GM12878 (cell line): ENCODE measurements around the gene TRIM37. TPM values are rescaled to one million over a fixed set of nuclear protein-coding genes. Genes with fewer than 3 reads are reported as not detected.

Source experiments
- ATAC-seq: fragments of 200-7000 bp; cut with Tn5 transposase; 3 replicates; pipeline ENCODE4 v1.9.1; 2020; ENCODE audit warnings: mild to moderate bottlenecking, moderate library complexity
- BruUV-seq: library from RNA; stranded (reverse); fragments of 400-500 nt; replicated peaks from 2 replicates; lab custom pipeline; 2021; lab: Mats Ljungman, UMichigan
- CTCF ChIA-PET: fragments of 300-600 bp; sonication (Branson Sonifier 250); formaldehyde crosslinking; extraction: SDS; loops from one replicate; lab custom pipeline; 2021; ENCODE audit warnings: inconsistent platforms; lab: Yijun Ruan, JAX
- POLR2A ChIA-PET: fragments of 350-600 bp; formaldehyde crosslinking; extraction: SDS; loops from one replicate; lab custom pipeline; 2021; ENCODE audit warnings: inconsistent platforms; lab: Charles Lee
- RAD21 ChIA-PET: fragments of 300-600 bp; sonication (Branson Sonifier 250); formaldehyde crosslinking; loops from one replicate; lab custom pipeline; 2023; ENCODE audit warnings: antibody characterized with exemption; ENCODE audit not compliant: unreplicated experiment; lab: Charles Lee
- SMC1A ChIA-PET: fragments of 300-600 bp; sonication (Branson Sonifier 250); formaldehyde crosslinking; loops from one replicate; lab custom pipeline; 2023; ENCODE audit not compliant: unreplicated experiment, uncharacterized antibody; lab: Charles Lee
- DNase-seq: peaks from one replicate; pipeline ENCODE4 v3.0.0-alpha.2; 2011; ENCODE audit warnings: low read depth, low spot score
- FAIRE-seq: peaks from 3 replicates; lab custom pipeline; 2011; peaks lifted over from hg19 to GRCh38; lab: Jason Lieb, UNC
- H2AFZ ChIP-seq: 2 replicates; pipeline ENCODE4 v1.6.0; 2011; ENCODE audit warnings: low read depth, low read length, control low read depth; ENCODE audit not compliant: control insufficient read depth
- H3K27ac ChIP-seq: 2 replicates; pipeline ENCODE4 v1.5.1; 2011; ENCODE audit warnings: control low read depth; ENCODE audit not compliant: control insufficient read depth, insufficient read depth
- H3K27me3 ChIP-seq, 2 experiments: replicated peaks in 1 of 2; 2 replicates each; pipeline versions ENCODE4 v1.6.0 to v1.6.1; 2011; ENCODE audit warnings: low read length in 1 of 2; ENCODE audit not compliant: control insufficient read depth in 2 of 2, insufficient read depth in 2 of 2
- H3K36me3 ChIP-seq, 2 experiments: 2 replicates each; pipeline ENCODE4 v1.5.1; 2011; ENCODE audit warnings: low read length in 1 of 2; ENCODE audit not compliant: control insufficient read depth in 2 of 2, insufficient read depth in 2 of 2
- H3K4me1 ChIP-seq: 2 replicates; pipeline ENCODE4 v1.6.1; 2011; ENCODE audit warnings: mild to moderate bottlenecking, low read length, moderate library complexity, mixed read lengths; ENCODE audit not compliant: control insufficient read depth, insufficient read depth
- H3K4me2 ChIP-seq: 2 replicates; pipeline ENCODE4 v1.6.0; 2011; ENCODE audit warnings: control low read depth; ENCODE audit not compliant: control insufficient read depth, insufficient read depth
- H3K4me3 ChIP-seq: fragments of 200-600 bp; sonication (generic); 2 replicates; pipeline ENCODE4 v1.5.1; 2016
- H3K79me2 ChIP-seq: 2 replicates; pipeline ENCODE4 v1.6.0; 2011; ENCODE audit warnings: low read length; ENCODE audit not compliant: control insufficient read depth, insufficient read depth
- H3K9ac ChIP-seq: 2 replicates; pipeline ENCODE4 v1.8.0; 2011; ENCODE audit warnings: low read length, control low read depth, mixed read lengths; ENCODE audit not compliant: control insufficient read depth, insufficient read depth
- H3K9me3 ChIP-seq: replicated peaks from 3 replicates; pipeline ENCODE4 v1.5.1; 2011; ENCODE audit warnings: mild to moderate bottlenecking, low read length; ENCODE audit not compliant: control insufficient read depth, insufficient read depth
- H4K20me1 ChIP-seq: 2 replicates; pipeline ENCODE4 v1.6.0; 2011; ENCODE audit not compliant: control insufficient read depth, insufficient read depth
- BCL11A ChIP-seq: IDR thresholded peaks from 2 replicates; pipeline ENCODE4 v1.6.1; 2011; ENCODE audit warnings: low read depth, low read length
- CBFB ChIP-seq: IDR thresholded peaks from 2 replicates; pipeline ENCODE4 v1.6.1; 2016; ENCODE audit warnings: antibody characterized with exemption, low read depth
- CTCF ChIP-seq, 3 experiments: IDR thresholded peaks in 2 of 3; conservative IDR thresholded peaks in 1 of 3; 2 replicates each; pipeline ENCODE4 v1.5.1; 2011; ENCODE audit warnings: low read depth in 3 of 3, low read length in 3 of 3, mild to moderate bottlenecking in 3 of 3, control low read depth in 2 of 3, moderate library complexity in 2 of 3, inconsistent platforms in 1 of 3, mixed read lengths in 1 of 3; ENCODE audit not compliant: control insufficient read depth in 2 of 3, insufficient read depth in 1 of 3; ENCODE audit errors: extremely low read depth in 1 of 3
- DPF2 ChIP-seq: fragments of 450-650 bp; IDR thresholded peaks from 2 replicates; pipeline ENCODE4 v1.6.1; 2017; ENCODE audit warnings: mild to moderate bottlenecking
- E4F1 ChIP-seq: fragments of 450-650 bp; IDR thresholded peaks from 2 replicates; pipeline ENCODE4 v1.6.1; 2018; ENCODE audit warnings: borderline replicate concordance, mild to moderate bottlenecking; ENCODE audit not compliant: partially characterized antibody
- ETV6 ChIP-seq, 2 experiments: fragments of 450-650 bp in 1 of 2; IDR thresholded peaks in 1 of 2; conservative IDR thresholded peaks in 1 of 2; 2 replicates each; pipeline ENCODE4 v1.6.1; 2014; ENCODE audit warnings: antibody characterized with exemption in 1 of 2, borderline replicate concordance in 1 of 2, low read depth in 1 of 2, mild to moderate bottlenecking in 1 of 2, moderate library complexity in 1 of 2
- EZH2 ChIP-seq: IDR thresholded peaks from 2 replicates; pipeline ENCODE4 v1.6.1; 2012; ENCODE audit warnings: low read depth, mild to moderate bottlenecking, control low read depth, inconsistent platforms, low read length, borderline replicate concordance; ENCODE audit not compliant: control insufficient read depth
- HCFC1 ChIP-seq: fragments of 150-350 bp; IDR thresholded peaks from 2 replicates; pipeline ENCODE4 v1.6.1; 2014; ENCODE audit warnings: low read length
- IKZF2 ChIP-seq, 2 experiments: fragments of 450-650 bp; IDR thresholded peaks; 2 replicates each; pipeline ENCODE4 v1.6.1; 2017; ENCODE audit warnings: mild to moderate bottlenecking in 2 of 2, moderate library complexity in 2 of 2
- NFXL1 ChIP-seq: fragments of 450-650 bp; IDR thresholded peaks from 2 replicates; pipeline ENCODE4 v1.6.1; 2017; ENCODE audit warnings: antibody characterized with exemption, mild to moderate bottlenecking, borderline replicate concordance
- RBBP5 ChIP-seq: fragments of 200-600 bp; sonication (generic); conservative IDR thresholded peaks from 2 replicates; pipeline ENCODE4 v1.6.1; 2016
- ZNF217 ChIP-seq: fragments of 450-650 bp; IDR thresholded peaks from 2 replicates; pipeline ENCODE4 v1.6.1; 2017; ENCODE audit warnings: antibody characterized with exemption, mild to moderate bottlenecking
- ZNF384 ChIP-seq: IDR thresholded peaks from 2 replicates; pipeline ENCODE4 v1.6.1; 2012; ENCODE audit warnings: low read depth, mild to moderate bottlenecking, low read length, improper control_type of control experiment, borderline replicate concordance
- ZNF687 ChIP-seq: fragments of 450-650 bp; IDR thresholded peaks from 2 replicates; pipeline ENCODE4 v1.6.1; 2017; ENCODE audit warnings: mild to moderate bottlenecking, moderate library complexity
- WGBS: methylation state at CpG from one replicate; pipeline ENCODE4 v1.1.6; 2016; ENCODE audit warnings: low lambda C conversion rate; ENCODE audit not compliant: insufficient replicate concordance, insufficient coverage; ENCODE audit errors: missing lambda C conversion rate; 5-methylcytosine and 5-hydroxymethylcytosine counted together
- in situ Hi-C: fragments of 300-500 bp; cut with MboI; formaldehyde crosslinking; loops from 9 replicates; pipeline ENCODE4 v1.14.3; 2018; ENCODE audit warnings: mixed read lengths
- intact Hi-C: fragments of 100-400 bp; cut with micrococcal nuclease; formaldehyde crosslinking; loops from one replicate; pipeline ENCODE4 v1.14.2; 2022; ENCODE audit not compliant: unreplicated experiment
- polyA plus RNA-seq, 11 experiments: library from polyadenylated mRNA; depleted of rRNA in 4 of 11; unstranded in 6 of 11; stranded (reverse) in 5 of 11; fragments of >200 nt; fragmentation: Nextera tagmentation in 4 of 11; fragmentation: Illumina TruSeq in 1 of 11; extraction: Ambion mirVana in 4 of 11; extraction: Trizol in 1 of 11; gene quantifications; 1 replicate in 1 of 11; 2 replicates in 10 of 11; pipeline versions ENCODE4 v1.2.1 to v1.2.3, GENCODE V29; 2011 to 2016; ENCODE audit warnings: inconsistent platforms in 2 of 11, missing spikeins in 2 of 11, low read depth in 1 of 11
- total RNA-seq, 4 experiments: library from RNA; depleted of rRNA in 3 of 4; stranded (reverse); fragments of >200 nt in 3 of 4; fragmentation: Illumina TruSeq in 1 of 4; extraction: Trizol in 1 of 4; gene quantifications; 2 replicates each; pipeline versions ENCODE4 v1.2.1 to v1.2.3, GENCODE V29; 2013 to 2021

Gene TRIM37
- total and polyA plus RNA-seq, 10 of the 15 experiments (the other 5 are each of a cell fraction or from before 2014, with no cell fraction given), result 4.8 to 20.6 (median 18.1) TPM

GRCh38 chr17:58991718-58992331 lies 114.9 kb downstream of the TRIM37 start:
- H3K4me3 ChIP-seq, result no peak overlapping the region
- 3% methylated on average over 4 of the region's 4 CpGs for WGBS
- peaks cover 0 to 2% of the 10 kb centered on the region in 2 experiments; a peak in 2 of 4 replicates for H3K36me3 ChIP-seq
- ATAC-seq (peak; percentile 96), DNase-seq (peak; percentile 39), FAIRE-seq (no peak)
- no peaks in the 10 kb centered on the region for H4K20me1 ChIP-seq
- no peak overlapping the region; the same call in 1 of the 2 replicates for H3K9ac ChIP-seq
- no peaks in the 10 kb centered on the region for H3K27me3 ChIP-seq
- SMC1A ChIA-PET, result interaction anchor here (1.0 to 5.7 kb wide), 9 partner anchors 10 to 413 kb away, joined by 3 to 28 read pairs (median 4); no protein-coding TSS in a partner anchor
- RAD21 ChIA-PET, result interaction anchor here (0.8 to 4.6 kb wide), 7 partner anchors 11 to 473 kb away, joined by 3 to 30 read pairs (median 4); no protein-coding TSS in a partner anchor
- CTCF ChIA-PET, result interaction anchor here (0.6 to 3.3 kb wide), 5 partner anchors 11 to 28 kb away, joined by 3 to 12 read pairs (median 3); no protein-coding TSS in a partner anchor
- H3K4me2 ChIP-seq, result peak overlapping the region; percentile 59
- POLR2A ChIA-PET, result interaction anchor here (1.0 to 1.4 kb wide), 2 partner anchors 9 to 22 kb away, joined by 3 to 4 read pairs; no protein-coding TSS in a partner anchor
- no peaks in the 10 kb centered on the region for H3K79me2 ChIP-seq
- no peak overlapping the region for H3K27ac ChIP-seq
- intact Hi-C loops, result no loop called here
- BruUV-seq, result no TSS peak
- H3K9me3 ChIP-seq, result no peaks in the 10 kb centered on the region
- peak overlapping the region; percentile 58 for H2AFZ ChIP-seq
- in situ Hi-C loops, result no loop called here
- H3K4me1 ChIP-seq, result peaks cover 6% of the 10 kb centered on the region
- no peak for TF ChIP-seq CBFB
- TF ChIP-seq HCFC1, result no peak
- no peak for TF ChIP-seq E4F1
- peak; percentile 50; the same call in 1 of the 2 replicates for TF ChIP-seq ZNF217
- peak in 1 of 2 experiments; percentile 46; a peak in 1 of 4 replicates for TF ChIP-seq ETV6 (conservative IDR thresholded peaks at IDR 0.05 in 1 of 2, IDR thresholded peaks at IDR 0.05 in 1 of 2; ENCODE audit: borderline replicate concordance in 1 of 2, low read depth in 1 of 2)
- TF ChIP-seq IKZF2 (IDR thresholded peaks at IDR 0.05), result peak; percentile 66 to 74; a peak in 3 of 4 replicates
- no peak for TF ChIP-seq EZH2
- no peak for TF ChIP-seq RBBP5
- TF ChIP-seq ZNF384, result no peak
- no peak for TF ChIP-seq BCL11A
- TF ChIP-seq CTCF (IDR thresholded peaks at IDR 0.05 in 2 of 3, conservative IDR thresholded peaks at IDR 0.05 in 1 of 3; ENCODE audit: control insufficient read depth in 2 of 3, extremely low read depth in 1 of 3, insufficient read depth in 1 of 3, low read depth in 3 of 3, low read length in 3 of 3), result no peak
- TF ChIP-seq NFXL1, result 0 out of 2 replicates have a peak, but pooled peaks have one; percentile 67
- TF ChIP-seq DPF2, result peak; percentile 63
- peak; percentile 61 for TF ChIP-seq ZNF687
